DOHH2 (cell line): ENCODE data around the gene NFIA.

Experiments
- EZH2phosphoT487 ChIP-seq: fragments of 200-600 bp; sonication (generic); IDR thresholded peaks from 2 replicates; pipeline ENCODE4 v1.6.1; 2017; ENCODE audit warnings: borderline replicate concordance, mild to moderate bottlenecking, antibody characterized with exemption, low read length, moderate library complexity, mixed read lengths
- TF ChIP-seq, protein P1 (sequence below): fragments of 200-600 bp; sonication (generic); IDR thresholded peaks from one replicate; pipeline ENCODE4 v1.5.1; 2014; ENCODE audit warnings: antibody characterized with exemption, mild to moderate bottlenecking, low read depth, low read length; ENCODE audit not compliant: poor library complexity, severe bottlenecking

- TF ChIP-seq, protein P1, sequence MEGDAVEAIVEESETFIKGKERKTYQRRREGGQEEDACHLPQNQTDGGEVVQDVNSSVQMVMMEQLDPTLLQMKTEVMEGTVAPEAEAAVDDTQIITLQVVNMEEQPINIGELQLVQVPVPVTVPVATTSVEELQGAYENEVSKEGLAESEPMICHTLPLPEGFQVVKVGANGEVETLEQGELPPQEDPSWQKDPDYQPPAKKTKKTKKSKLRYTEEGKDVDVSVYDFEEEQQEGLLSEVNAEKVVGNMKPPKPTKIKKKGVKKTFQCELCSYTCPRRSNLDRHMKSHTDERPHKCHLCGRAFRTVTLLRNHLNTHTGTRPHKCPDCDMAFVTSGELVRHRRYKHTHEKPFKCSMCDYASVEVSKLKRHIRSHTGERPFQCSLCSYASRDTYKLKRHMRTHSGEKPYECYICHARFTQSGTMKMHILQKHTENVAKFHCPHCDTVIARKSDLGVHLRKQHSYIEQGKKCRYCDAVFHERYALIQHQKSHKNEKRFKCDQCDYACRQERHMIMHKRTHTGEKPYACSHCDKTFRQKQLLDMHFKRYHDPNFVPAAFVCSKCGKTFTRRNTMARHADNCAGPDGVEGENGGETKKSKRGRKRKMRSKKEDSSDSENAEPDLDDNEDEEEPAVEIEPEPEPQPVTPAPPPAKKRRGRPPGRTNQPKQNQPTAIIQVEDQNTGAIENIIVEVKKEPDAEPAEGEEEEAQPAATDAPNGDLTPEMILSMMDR = no peak
- no peak for TF ChIP-seq EZH2phosphoT487
These were observed 231.6 kb downstream of the NFIA start for GRCh38 chr1:61313906-61314422.
